Suprapubic skin (tissue), 4 donors: Measurements from ENCODE around the gene AUTS2.

Experiments
- CTCF ChIP-seq, 2 donors: fragments of 200-600 bp in 1 of 2; fragments of 450-650 bp in 1 of 2; sonication (generic) in 1 of 2; IDR thresholded peaks; one replicate each; pipeline ENCODE4 v1.5.1; 2016 to 2019; ENCODE audit warnings: antibody characterized with exemption in 2 of 2, mild to moderate bottlenecking in 1 of 2, moderate library complexity in 1 of 2
- POLR2A ChIP-seq, 2 donors: fragments of 450-650 bp; IDR thresholded peaks; one replicate each; pipeline ENCODE4 v1.6.1; 2017; ENCODE audit warnings: antibody characterized with exemption in 2 of 2, mild to moderate bottlenecking in 2 of 2, moderate library complexity in 2 of 2
- POLR2AphosphoS5 ChIP-seq, 3 donors: sonication (generic); formaldehyde crosslinking; IDR thresholded peaks; one replicate each; pipeline ENCODE4 v1.6.1; 2017; ENCODE audit warnings: antibody characterized with exemption in 3 of 3

GRCh38 chr7:69787736-69788431, 189.6 kb downstream of the AUTS2 start:
- no peak for TF ChIP-seq CTCF (IDR thresholded peaks at IDR 0.05)
- no peak for TF ChIP-seq POLR2A (IDR thresholded peaks at IDR 0.05)
- TF ChIP-seq POLR2AphosphoS5 (IDR thresholded peaks at IDR 0.05), result no peak
